Activated CD8-positive, alpha-beta T cell treated with anti-CD3 and anti-CD28 coated beads for 36 hours (primary cell): ENCODE data around the gene ARVCF. TPM values are rescaled to one million over a fixed set of nuclear protein-coding genes. Genes with fewer than 3 reads are reported as not detected.

ENCODE experiments used
- ATAC-seq: fragments of 200-7000 bp; cut with Tn5 transposase; one replicate; pipeline ENCODE4 v1.10.0; 2021; ENCODE audit warnings: mild to moderate bottlenecking, moderate library complexity
- CTCF ChIA-PET: fragments of 350-600 bp; sonication (Branson Sonifier 250); formaldehyde crosslinking; loops from one replicate; lab custom pipeline; 2021; ENCODE audit warnings: antibody characterized with exemption; lab: Charles Lee
- POLR2A ChIA-PET: fragments of 350-600 bp; sonication (Branson Sonifier 250); formaldehyde crosslinking; loops from one replicate; lab custom pipeline; 2021; ENCODE audit warnings: antibody characterized with exemption; lab: Charles Lee
- DNase-seq: peaks from one replicate; pipeline ENCODE4 v3.0.0-alpha.2; 2020
- H3K27ac Mint-ChIP-seq: one replicate; pipeline ENCODE4 v1.8.0; 2021; ENCODE audit warnings: mild to moderate bottlenecking, mixed read lengths
- H3K27me3 Mint-ChIP-seq: one replicate; pipeline ENCODE4 v1.8.0; 2021; ENCODE audit warnings: mixed read lengths
- H3K36me3 Mint-ChIP-seq: one replicate; pipeline ENCODE4 v1.8.0; 2021; ENCODE audit warnings: low read depth, mixed read lengths
- H3K4me1 Mint-ChIP-seq: one replicate; pipeline ENCODE4 v1.8.0; 2021; ENCODE audit warnings: low read depth, mixed read lengths
- H3K4me3 Mint-ChIP-seq: one replicate; pipeline ENCODE4 v1.8.0; 2021; ENCODE audit warnings: mild to moderate bottlenecking, moderate library complexity, mixed read lengths
- H3K9me3 Mint-ChIP-seq: one replicate; pipeline ENCODE4 v1.8.0; 2021; ENCODE audit warnings: mixed read lengths
- intact Hi-C: fragments of 100-400 bp; cut with micrococcal nuclease; formaldehyde crosslinking; loops from one replicate; pipeline ENCODE4 v1.10.0; 2022
- total RNA-seq, 2 experiments: library from RNA; stranded (reverse); gene quantifications; one replicate each; pipeline ENCODE4 v1.2.3, GENCODE V29; 2021
- TF ChIP-seq, protein P1 (sequence below): fragments of 200-600 bp; IDR thresholded peaks from one replicate; pipeline ENCODE4 v1.8.0; 2022; ENCODE audit warnings: antibody characterized with exemption, mild to moderate bottlenecking

Gene ARVCF
- total RNA-seq, 2 experiments from 2014 or later: 1.2 to 1.9 TPM

DNA sequence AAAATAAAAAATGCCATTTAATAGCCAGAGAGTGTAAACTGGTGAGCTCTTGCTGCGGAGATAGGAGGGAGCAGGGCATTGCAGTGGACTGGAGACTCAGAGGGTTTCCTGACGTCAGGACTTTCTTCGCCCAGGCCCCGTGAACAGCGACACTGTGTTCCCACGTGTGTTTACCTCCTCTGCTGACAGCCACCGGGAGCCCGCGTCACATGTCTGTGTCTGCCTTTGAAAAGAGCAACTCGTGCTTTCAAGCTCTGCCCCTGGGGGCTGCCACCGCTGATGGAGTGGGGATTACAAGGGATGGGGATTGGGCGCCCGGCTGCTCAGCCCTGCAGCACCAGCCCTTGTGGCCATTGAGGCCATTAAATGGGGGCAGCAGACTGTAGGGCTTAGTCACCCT, 7.6 kb upstream of the ARVCF start:
- no peak overlapping the region for H3K27ac Mint-ChIP-seq
- no peaks in the 10 kb centered on the region for H3K36me3 Mint-ChIP-seq
- TF ChIP-seq, protein P1, sequence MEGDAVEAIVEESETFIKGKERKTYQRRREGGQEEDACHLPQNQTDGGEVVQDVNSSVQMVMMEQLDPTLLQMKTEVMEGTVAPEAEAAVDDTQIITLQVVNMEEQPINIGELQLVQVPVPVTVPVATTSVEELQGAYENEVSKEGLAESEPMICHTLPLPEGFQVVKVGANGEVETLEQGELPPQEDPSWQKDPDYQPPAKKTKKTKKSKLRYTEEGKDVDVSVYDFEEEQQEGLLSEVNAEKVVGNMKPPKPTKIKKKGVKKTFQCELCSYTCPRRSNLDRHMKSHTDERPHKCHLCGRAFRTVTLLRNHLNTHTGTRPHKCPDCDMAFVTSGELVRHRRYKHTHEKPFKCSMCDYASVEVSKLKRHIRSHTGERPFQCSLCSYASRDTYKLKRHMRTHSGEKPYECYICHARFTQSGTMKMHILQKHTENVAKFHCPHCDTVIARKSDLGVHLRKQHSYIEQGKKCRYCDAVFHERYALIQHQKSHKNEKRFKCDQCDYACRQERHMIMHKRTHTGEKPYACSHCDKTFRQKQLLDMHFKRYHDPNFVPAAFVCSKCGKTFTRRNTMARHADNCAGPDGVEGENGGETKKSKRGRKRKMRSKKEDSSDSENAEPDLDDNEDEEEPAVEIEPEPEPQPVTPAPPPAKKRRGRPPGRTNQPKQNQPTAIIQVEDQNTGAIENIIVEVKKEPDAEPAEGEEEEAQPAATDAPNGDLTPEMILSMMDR: no peak
- intact Hi-C loops: no loop called here
- POLR2A ChIA-PET: interaction anchor here (1.2 to 1.3 kb wide), 2 partner anchors 9 to 10 kb away, joined by 3 to 4 read pairs; no protein-coding TSS in a partner anchor
- ATAC-seq (no peak), DNase-seq (no peak)
- peaks cover 24% of the 10 kb centered on the region for H3K4me1 Mint-ChIP-seq
- CTCF ChIA-PET: interaction anchor here (1.0 kb wide), 1 partner anchor 71 kb away, joined by 3 read pairs; no protein-coding TSS in a partner anchor
- peaks cover under 1% of the 10 kb centered on the region for H3K27me3 Mint-ChIP-seq
- no peaks in the 10 kb centered on the region for H3K9me3 Mint-ChIP-seq
- no peak overlapping the region for H3K4me3 Mint-ChIP-seq

GRCh38 chr22:20022978-20023613, 6.5 kb upstream of the ARVCF start:
- intact Hi-C loops: no loop called here
- CTCF ChIA-PET: interaction anchor here (1.1 to 1.5 kb wide), 2 partner anchors 12 to 94 kb away, joined by 3 to 4 read pairs; partner anchors contain the start of gene TRMT2A

DNA sequence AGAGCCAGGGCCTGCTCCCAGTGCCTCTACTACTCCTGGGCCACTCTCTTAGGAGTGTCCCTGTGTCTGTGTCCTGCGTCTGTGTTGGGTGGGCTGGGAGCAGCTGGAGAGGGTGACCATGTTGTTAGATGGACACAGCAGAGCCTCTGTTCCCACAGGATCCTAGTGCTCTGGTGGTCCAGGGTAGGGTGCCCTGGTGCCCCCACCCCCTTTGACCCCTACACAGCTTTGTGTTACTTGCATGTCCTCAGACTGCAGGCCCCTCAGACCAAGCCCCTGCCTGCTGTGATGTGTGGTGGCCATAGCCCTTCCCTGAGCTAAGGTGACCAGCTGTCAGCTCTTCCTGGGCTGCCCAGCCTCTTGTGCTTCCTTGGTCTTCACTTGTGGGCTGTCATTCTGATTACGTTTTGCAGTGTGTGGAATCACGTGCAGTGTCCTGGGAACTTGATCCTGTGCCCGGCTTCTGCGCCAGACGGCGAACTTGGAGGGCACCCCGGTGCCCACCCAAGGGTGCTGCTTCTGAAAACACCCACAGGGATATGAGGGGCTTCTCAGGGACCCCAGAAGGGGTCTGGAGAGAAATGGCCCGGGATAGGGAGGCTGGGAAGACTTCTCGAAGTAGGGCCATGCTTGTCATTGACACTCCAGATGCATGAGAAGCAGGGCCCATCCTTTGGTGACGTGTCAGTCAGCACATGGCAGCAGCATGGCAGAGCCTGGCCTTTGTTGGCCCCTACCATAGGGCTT, 5.8 kb upstream of the ARVCF start:
- Mint-ChIP-seq H3K36me3 (no peaks in the 10 kb centered on the region), H3K4me3 (peak overlapping the region; percentile 93), H3K4me1 (peaks cover 27% of the 10 kb centered on the region), H3K27me3 (peaks cover 9% of the 10 kb centered on the region), H3K9me3 (no peaks in the 10 kb centered on the region), H3K27ac (peak overlapping the region; percentile 82)
- ChIA-PET CTCF (interaction anchor here (1.1 to 1.6 kb wide), 6 partner anchors 9 to 95 kb away, joined by 3 to 8 read pairs (median 5); partner anchors contain the start of gene TRMT2A), POLR2A (interaction anchor here (1.3 to 2.5 kb wide), 2 partner anchors 52 to 95 kb away, joined by 3 to 12 read pairs; partner anchors contain the start of gene TRMT2A)
- ATAC-seq (no peak), DNase-seq (no peak)
- intact Hi-C loops: no loop called here
- TF ChIP-seq, protein P1: no peak

More at GRCh38 chr22:20022978-20023613, 6.5 kb upstream of the ARVCF start:
- no peak overlapping the region for H3K4me3 Mint-ChIP-seq
- H3K36me3 Mint-ChIP-seq: no peaks in the 10 kb centered on the region
- POLR2A ChIA-PET: no interaction called here
- no peak for ATAC-seq
- peaks cover 2% of the 10 kb centered on the region for H3K27me3 Mint-ChIP-seq
- TF ChIP-seq, protein P1: no peak
- no peak for DNase-seq
- peaks cover 24% of the 10 kb centered on the region for H3K4me1 Mint-ChIP-seq
- H3K27ac Mint-ChIP-seq: no peak overlapping the region
- no peaks in the 10 kb centered on the region for H3K9me3 Mint-ChIP-seq

GRCh38 chr22:20021196-20022181, 4.9 kb upstream of the ARVCF start:
- ChIA-PET POLR2A (interaction anchor here (0.6 to 2.5 kb wide), 5 partner anchors 9 to 96 kb away, joined by 3 to 12 read pairs (median 3); partner anchors contain the start of gene TRMT2A), CTCF (interaction anchor here (1.2 to 1.6 kb wide), 5 partner anchors 8 to 89 kb away, joined by 3 to 8 read pairs (median 6); no protein-coding TSS in a partner anchor)
- Mint-ChIP-seq H3K4me3 (peak overlapping the region; percentile 93), H3K27me3 (peaks cover 9% of the 10 kb centered on the region), H3K36me3 (no peaks in the 10 kb centered on the region), H3K27ac (peak overlapping the region; percentile 82), H3K9me3 (no peaks in the 10 kb centered on the region), H3K4me1 (peaks cover 26% of the 10 kb centered on the region)
- ATAC-seq (no peak), DNase-seq (peak; percentile 26)
- intact Hi-C loops: no loop called here
- TF ChIP-seq, protein P1: no peak
